GM19035 (cell line): Measurements from ENCODE around the gene DAG1.
A peak's percentile ranks its signal among the peaks of the same experiment; 100 is the strongest.
"Not testable (repeated sequence)": the region's sequence is repeated elsewhere in the genome, so short reads cannot be mapped to it uniquely, and the experiment has no call there.

Experiments used
- ATAC-seq: cut with Tn5 transposase; IDR thresholded peaks from one replicate; pipeline ENCODE4 v1.9.1; 2021; ENCODE audit not compliant: unreplicated experiment

Gene DAG1

GRCh38 chr3:49469037-49469935 lies 781 bp upstream of the DAG1 start:
- no peak for ATAC-seq

GRCh38 chr3:49470714-49471420 lies 800 bp downstream of the DAG1 start:
- ATAC-seq, result peak; percentile 31

GRCh38 chr3:49471856-49472495 lies 1.9 kb downstream of the DAG1 start:
- no peak for ATAC-seq

- ATAC-seq, result no peak
Observed at GRCh38 chr3:49476563-49476962, 6.5 kb downstream of the DAG1 start.

GRCh38 chr3:49482766-49483165 lies 12.7 kb downstream of the DAG1 start:
- no peak for ATAC-seq

GRCh38 chr3:49484471-49484870 lies 14.4 kb downstream of the DAG1 start:
- no peak for ATAC-seq

GRCh38 chr3:49489247-49489646 lies 19.2 kb downstream of the DAG1 start:
- ATAC-seq, result no peak

GRCh38 chr3:49492969-49493368 lies 22.9 kb downstream of the DAG1 start:
- ATAC-seq, result no peak

GRCh38 chr3:49493901-49494300 lies 23.8 kb downstream of the DAG1 start:
- no peak for ATAC-seq

- no peak for ATAC-seq
Observed at GRCh38 chr3:49495023-49495422, 25.0 kb downstream of the DAG1 start.

- not testable (repeated sequence) for ATAC-seq
Observed at GRCh38 chr3:49496845-49497244, 26.8 kb downstream of the DAG1 start.

- no peak for ATAC-seq
Observed at GRCh38 chr3:49497606-49498005, 27.5 kb downstream of the DAG1 start.

- no peak for ATAC-seq
Observed at GRCh38 chr3:49498239-49498638, 28.2 kb downstream of the DAG1 start.

GRCh38 chr3:49498648-49499047 lies 28.6 kb downstream of the DAG1 start:
- ATAC-seq, result no peak

- no peak for ATAC-seq
Observed at GRCh38 chr3:49500205-49500731, 30.2 kb downstream of the DAG1 start.

GRCh38 chr3:49500732-49501609 lies 30.9 kb downstream of the DAG1 start:
- no peak for ATAC-seq

- ATAC-seq, result no peak
Observed at GRCh38 chr3:49501842-49502241, 31.8 kb downstream of the DAG1 start.

GRCh38 chr3:49506906-49507305 lies 36.8 kb downstream of the DAG1 start:
- no peak for ATAC-seq

- ATAC-seq, result no peak
Observed at GRCh38 chr3:49509028-49509561, 39.0 kb downstream of the DAG1 start.

- no peak for ATAC-seq
Observed at GRCh38 chr3:49511639-49512038, 41.6 kb downstream of the DAG1 start.
